GM21528 (cell line): ENCODE data around the gene ANKRD31.
"Not testable (repeated sequence)": the region's sequence is repeated elsewhere in the genome, so short reads cannot be mapped to it uniquely, and the experiment has no call there.

Experiments used
- ATAC-seq: cut with Tn5 transposase; IDR thresholded peaks from one replicate; pipeline ENCODE4 v1.9.1; 2021; ENCODE audit warnings: mild to moderate bottlenecking, moderate library complexity; ENCODE audit not compliant: unreplicated experiment, low FRiP score

ANKRD31 gene

DNA sequence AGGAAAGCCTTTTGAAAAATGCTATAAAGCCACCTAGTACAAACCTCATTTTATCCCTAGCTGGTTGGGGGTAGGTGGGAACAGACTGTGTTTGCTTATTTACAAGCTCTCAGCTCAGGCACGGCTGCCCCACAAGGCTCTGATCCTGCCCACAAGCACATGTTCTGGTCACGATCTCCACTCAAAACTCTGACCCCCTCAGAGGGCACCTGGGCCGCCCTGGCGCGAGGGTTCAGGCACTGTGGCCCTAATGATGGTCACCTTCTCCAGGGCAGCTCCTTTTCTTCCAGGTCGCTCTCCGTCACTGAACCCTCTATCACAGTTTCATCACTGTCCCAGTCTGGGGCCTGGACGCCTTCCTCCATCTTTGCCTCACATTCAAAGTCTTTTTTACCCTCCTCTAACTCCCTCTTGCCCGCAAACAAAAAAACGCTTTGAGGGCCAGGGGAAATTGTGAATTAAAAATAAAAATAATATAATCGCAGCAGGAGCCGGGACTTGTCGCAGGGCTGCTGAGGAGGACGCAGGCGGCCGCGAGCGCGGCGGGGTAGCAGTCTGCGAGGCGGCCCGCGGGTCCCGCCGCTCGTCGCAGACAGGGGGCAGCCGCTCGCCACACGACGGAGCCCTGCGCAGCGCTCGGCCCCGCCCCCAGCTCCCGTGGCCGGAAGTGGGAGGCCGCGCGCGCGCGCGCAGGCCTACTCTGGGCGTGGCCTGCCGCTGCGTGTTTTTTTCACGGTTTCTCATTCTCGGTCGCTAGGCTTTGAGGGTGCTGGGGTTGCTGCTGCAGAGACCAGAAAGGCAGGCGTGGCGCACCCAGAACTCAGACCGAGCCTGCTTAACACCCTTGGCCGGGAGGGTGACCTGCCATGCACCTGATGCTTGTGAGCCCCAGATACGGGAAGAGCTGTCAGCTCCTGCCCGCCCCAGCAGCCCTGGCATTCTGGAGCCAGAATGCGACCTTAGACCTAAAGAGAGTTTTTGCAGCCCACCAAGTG is at the start of gene ANKRD31:
Gene ANKRD31 (minus strand): TSS at position 557 of the 995 bp plus-strand sequence. CDS start 192 bp downstream, at position 365.
- ATAC-seq: peak; percentile 99

GRCh38 chr5:75286211-75286773 is 49.6 kb upstream of the ANKRD31 start:
- ATAC-seq: no peak

- no peak for ATAC-seq
These were observed 45.9 kb upstream of the ANKRD31 start for GRCh38 chr5:75282581-75282980.

- ATAC-seq: no peak
These were observed 45.2 kb upstream of the ANKRD31 start for GRCh38 chr5:75281716-75282465.

DNA sequence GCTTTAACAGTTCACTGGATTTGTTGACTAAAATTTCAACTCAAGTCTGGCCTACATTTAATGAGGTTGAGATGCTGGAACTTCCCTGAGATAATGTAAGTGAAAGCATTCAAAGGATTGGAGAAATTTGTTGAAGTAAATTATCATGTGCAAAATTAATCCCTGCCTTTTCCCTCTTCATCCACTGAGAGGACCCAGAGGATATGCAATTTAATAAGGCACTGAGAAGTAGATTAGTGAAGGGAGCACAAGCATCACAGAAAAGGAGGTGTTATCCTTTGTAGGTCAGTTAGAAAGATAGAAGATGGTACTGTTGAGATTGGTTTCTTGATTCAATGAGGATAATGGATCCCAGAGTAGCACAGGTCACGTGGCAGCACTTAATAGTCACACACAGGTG is 42.6 kb upstream of the ANKRD31 start:
- no peak for ATAC-seq

- no peak for ATAC-seq
These were observed 40.8 kb upstream of the ANKRD31 start for GRCh38 chr5:75277463-75277862.

GRCh38 chr5:75275756-75276155 is 39.1 kb upstream of the ANKRD31 start:
- ATAC-seq: no peak

- no peak for ATAC-seq
These were observed 38.5 kb upstream of the ANKRD31 start for GRCh38 chr5:75275147-75275546.

- ATAC-seq: no peak
These were observed 37.8 kb upstream of the ANKRD31 start for GRCh38 chr5:75274486-75274885.

GRCh38 chr5:75270605-75271004 is 33.9 kb upstream of the ANKRD31 start:
- not testable (repeated sequence) for ATAC-seq

DNA sequence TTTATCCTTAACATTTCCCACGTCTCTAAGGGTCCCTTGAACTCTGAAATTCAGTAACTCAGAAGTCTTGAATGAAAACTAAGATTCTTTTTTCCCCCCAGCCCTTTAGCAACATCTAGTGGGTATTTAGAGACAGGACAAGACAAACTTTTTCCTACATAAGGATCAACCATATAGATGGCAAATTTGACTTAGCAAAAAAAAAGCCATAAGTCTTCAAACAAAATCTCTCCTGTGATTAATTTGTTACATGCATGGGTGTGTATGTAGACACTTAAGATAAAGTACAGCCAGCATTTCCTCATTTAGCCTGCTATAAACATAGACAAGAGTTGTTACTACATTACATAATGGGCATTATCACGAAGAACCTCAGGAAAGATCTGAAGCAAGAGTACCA is 29.1 kb upstream of the ANKRD31 start:
- ATAC-seq: no peak

- no peak for ATAC-seq
These were observed 25.6 kb upstream of the ANKRD31 start for GRCh38 chr5:75262271-75262670.

DNA sequence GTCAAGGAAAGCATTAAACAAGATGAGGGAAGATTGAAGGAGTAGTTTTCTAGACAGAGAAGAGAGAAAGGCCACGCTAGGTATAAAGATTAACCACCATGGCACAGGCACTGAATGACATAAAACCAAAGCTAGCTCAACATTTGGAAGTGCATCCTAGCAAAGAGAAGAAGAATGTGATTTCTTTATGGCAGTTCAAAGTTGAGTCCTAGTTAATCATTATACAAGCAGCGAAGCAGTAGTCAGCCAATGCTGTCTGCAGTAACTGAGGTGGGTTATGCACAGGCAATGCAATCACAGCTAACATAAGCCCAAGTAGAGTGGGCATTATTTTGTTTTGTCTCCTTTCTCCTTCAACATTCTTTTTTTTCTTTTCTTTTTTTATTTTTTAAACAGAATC is 24.0 kb upstream of the ANKRD31 start:
- no peak for ATAC-seq

GRCh38 chr5:75250452-75250851 is 13.8 kb upstream of the ANKRD31 start:
- ATAC-seq: not testable (repeated sequence)

DNA sequence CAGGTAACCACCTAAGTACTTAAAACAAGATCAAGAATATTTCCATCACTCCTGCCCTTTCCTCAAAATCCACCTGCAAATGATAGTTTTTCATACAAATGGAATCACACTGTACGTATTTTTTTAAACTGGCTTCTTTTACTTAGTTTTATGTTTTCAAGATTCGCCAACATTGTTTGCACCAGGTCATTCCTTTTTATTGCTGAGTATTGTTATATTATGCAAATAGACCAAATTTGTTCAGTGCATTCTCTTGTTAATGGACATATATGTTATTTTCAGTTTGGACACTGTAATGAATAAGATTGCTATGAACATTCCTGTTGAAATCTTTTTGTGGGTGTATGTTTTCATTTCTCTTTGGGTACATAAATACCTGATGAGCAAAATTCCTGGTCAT is 8.3 kb upstream of the ANKRD31 start:
- ATAC-seq: no peak

- ATAC-seq: no peak
These were observed 6.8 kb upstream of the ANKRD31 start for GRCh38 chr5:75243510-75243909.

DNA sequence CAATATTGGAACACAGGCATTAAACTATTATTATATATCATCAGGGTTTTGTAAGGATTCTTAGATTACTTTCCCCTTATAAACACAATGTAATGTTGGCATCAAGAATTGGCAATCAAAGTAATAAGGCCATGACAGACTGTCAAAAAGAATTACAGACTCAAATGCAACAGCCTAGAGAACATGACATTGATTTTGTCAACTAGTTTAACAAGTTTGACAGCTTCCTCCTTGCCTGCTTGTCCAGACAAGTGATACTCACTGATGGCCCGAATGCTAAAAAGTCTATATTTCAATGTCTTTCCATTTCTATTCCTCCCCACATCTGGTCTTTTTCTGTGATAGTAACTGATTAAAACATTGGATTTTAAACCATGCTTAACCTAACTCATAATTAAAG is 6.4 kb upstream of the ANKRD31 start:
- ATAC-seq: no peak

DNA sequence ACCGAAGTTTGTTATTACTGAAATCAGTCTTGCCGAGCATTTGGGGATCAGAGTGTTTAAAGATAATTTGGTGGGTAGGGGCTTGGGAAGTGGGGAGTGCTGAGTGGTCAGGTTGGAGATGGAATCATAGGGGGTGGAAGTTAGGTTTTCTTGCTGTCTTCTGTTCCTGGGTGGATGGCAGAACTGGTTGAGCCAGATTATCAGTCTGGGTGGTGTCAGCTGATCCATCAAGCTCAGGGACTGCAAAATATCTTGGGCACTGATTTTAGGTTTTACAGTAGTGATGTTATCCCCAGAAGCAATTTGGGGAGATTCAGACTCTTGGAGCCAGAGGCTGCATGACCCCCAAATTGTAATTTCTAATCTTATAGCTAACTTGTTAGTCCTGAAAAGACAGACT is 5.4 kb upstream of the ANKRD31 start:
- no peak for ATAC-seq

DNA sequence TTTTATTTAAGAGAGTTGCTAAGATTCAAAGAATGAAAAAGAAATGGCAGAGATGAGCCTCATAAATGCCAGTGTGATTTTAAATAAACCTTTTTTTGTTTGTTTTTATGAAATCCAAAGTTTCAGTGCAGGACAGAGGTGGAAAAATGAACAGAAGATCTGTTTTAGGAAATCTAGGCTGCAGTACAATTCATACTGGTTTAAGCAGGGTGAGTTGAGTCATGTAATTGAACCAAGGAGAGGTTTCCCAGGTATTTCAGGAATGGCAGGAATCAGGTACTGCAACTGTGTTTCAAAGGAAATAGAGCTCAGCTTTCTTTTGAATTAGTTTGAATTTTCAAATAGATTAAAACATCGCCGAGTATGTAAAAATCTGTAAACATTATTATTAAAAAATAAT is 3.0 kb upstream of the ANKRD31 start:
- no peak for ATAC-seq

GRCh38 chr5:75235711-75236110 is 967 bp downstream of the ANKRD31 start:
- ATAC-seq: no peak

DNA sequence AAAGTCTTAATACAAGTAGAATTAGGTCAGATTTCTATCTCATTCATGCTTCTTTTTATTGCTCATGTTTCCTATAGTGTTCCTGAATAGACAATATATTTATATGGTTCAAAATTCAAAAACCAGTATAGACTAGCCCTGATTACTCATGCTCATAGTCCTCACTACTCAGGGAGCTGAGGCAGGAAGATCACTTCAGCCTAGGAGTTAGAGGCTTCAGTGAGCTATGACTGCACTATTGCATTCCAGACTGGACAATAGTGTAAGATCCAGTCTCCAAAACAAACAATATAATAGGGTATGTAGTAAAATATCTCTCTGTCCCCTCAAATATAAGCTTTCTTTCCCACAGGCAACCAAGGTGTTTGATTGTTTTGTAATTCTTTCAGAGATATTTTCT is 2.4 kb downstream of the ANKRD31 start:
- no peak for ATAC-seq
